ENCODE data around the gene PMEL. TPM values are rescaled to one million over a fixed set of nuclear protein-coding genes. Genes with fewer than 3 reads are reported as not detected.
"Not testable (repeated sequence)": the region's sequence is repeated elsewhere in the genome, so short reads cannot be mapped to it uniquely, and the experiment has no call there.

Gene PMEL
- 0.43 and 0.87 TPM in 2 replicates for total RNA-seq (2014; rRNA removed; shearing (Covaris generic))

- DNase-seq (ENCODE audit: low spot score), result no peak
These were observed at the start of gene PMEL for GRCh38 chr12:55965941-55966407. TSS of gene PMEL (minus strand) at chr12:55966042. CDS start at chr12:55966011, 31 bp downstream.

- DNase-seq (ENCODE audit: low spot score), result no peak
These were observed 48.4 kb upstream of the PMEL start for GRCh38 chr12:56014205-56014604.

- DNase-seq (ENCODE audit: low spot score), result no peak
These were observed 47.6 kb upstream of the PMEL start for GRCh38 chr12:56013482-56013881.

GRCh38 chr12:56011509-56012090, 45.8 kb upstream of the PMEL start:
- DNase-seq (ENCODE audit: low spot score), result no peak

- no peak for DNase-seq (ENCODE audit: low spot score)
These were observed 44.3 kb upstream of the PMEL start for GRCh38 chr12:56010111-56010570.

- DNase-seq (ENCODE audit: low spot score), result no peak
These were observed 42.0 kb upstream of the PMEL start for GRCh38 chr12:56007564-56008559.

GRCh38 chr12:56004211-56004610, 38.4 kb upstream of the PMEL start:
- no peak for DNase-seq (ENCODE audit: low spot score)

- DNase-seq (ENCODE audit: low spot score), result not testable (repeated sequence)
These were observed 37.5 kb upstream of the PMEL start for GRCh38 chr12:56003376-56003775.

- no peak for DNase-seq (ENCODE audit: low spot score)
These were observed 35.8 kb upstream of the PMEL start for GRCh38 chr12:56001487-56002100.

- not testable (repeated sequence) for DNase-seq (ENCODE audit: low spot score)
These were observed 34.2 kb upstream of the PMEL start for GRCh38 chr12:55999999-56000540.

- DNase-seq (ENCODE audit: low spot score), result not testable (repeated sequence)
These were observed 33.7 kb upstream of the PMEL start for GRCh38 chr12:55999522-55999921.

GRCh38 chr12:55997535-55997859, 31.7 kb upstream of the PMEL start:
- DNase-seq (ENCODE audit: low spot score), result no peak

- DNase-seq (ENCODE audit: low spot score), result peak; percentile 95
These were observed 31.1 kb upstream of the PMEL start, which contains the start of gene SUOX for GRCh38 chr12:55996715-55997534. TSS of gene SUOX (plus strand) at chr12:55997276. CDS start at chr12:56002222, 4,946 bp downstream.

- DNase-seq (ENCODE audit: low spot score), result peak; percentile 38
These were observed 30.4 kb upstream of the PMEL start for GRCh38 chr12:55996201-55996714.

- no peak for DNase-seq (ENCODE audit: low spot score)
These were observed 29.5 kb upstream of the PMEL start for GRCh38 chr12:55995366-55995765.

GRCh38 chr12:55993230-55993853, 27.5 kb upstream of the PMEL start:
- DNase-seq (ENCODE audit: low spot score), result no peak

GRCh38 chr12:55991110-55991509, 25.3 kb upstream of the PMEL start:
- no peak for DNase-seq (ENCODE audit: low spot score)

- DNase-seq (ENCODE audit: low spot score), result not testable (repeated sequence)
These were observed 20.1 kb upstream of the PMEL start for GRCh38 chr12:55985976-55986375.

GRCh38 chr12:55985341-55985740, 19.5 kb upstream of the PMEL start:
- no peak for DNase-seq (ENCODE audit: low spot score)

- DNase-seq (ENCODE audit: low spot score), result no peak
These were observed 19.0 kb upstream of the PMEL start for GRCh38 chr12:55984861-55985260.

Data from H4 (cell line).